ENCODE data around the gene EXOSC1. TPM values are rescaled to one million over a fixed set of nuclear protein-coding genes. Genes with fewer than 3 reads are reported as not detected.

EXOSC1 gene
- total RNA-seq, 1 donor from 2014 or later, result 27.1 TPM

DNA sequence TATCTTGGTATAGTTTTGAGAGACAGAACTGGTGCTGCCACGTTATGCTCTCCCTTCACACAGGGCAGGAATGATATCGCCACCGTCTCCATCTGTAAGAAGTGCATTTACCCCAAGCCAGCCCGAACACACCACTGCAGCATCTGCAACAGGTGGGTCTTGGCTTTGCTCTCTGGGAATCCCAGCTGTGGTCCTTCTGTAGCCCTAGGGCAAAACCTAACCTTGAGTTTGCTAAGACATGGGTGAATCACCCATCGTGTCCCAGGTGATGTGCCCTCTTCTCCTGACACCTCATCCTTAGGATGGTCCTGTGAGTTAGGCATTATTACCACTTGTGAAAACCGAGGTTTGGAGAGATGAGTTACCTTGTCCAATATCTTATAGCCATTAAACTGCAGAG, 6.5 kb upstream of the EXOSC1 start:
- no peak overlapping the region for H3K27ac Mint-ChIP-seq (ENCODE audit: unreplicated experiment)

GRCh38 chr10:97451605-97452004, 5.8 kb upstream of the EXOSC1 start:
- Mint-ChIP-seq H3K27ac (ENCODE audit: unreplicated experiment) (no peak overlapping the region), H3K4me1 (ENCODE audit: low read depth, unreplicated experiment) (peaks cover 5% of the 10 kb centered on the region), H3K27me3 (ENCODE audit: unreplicated experiment) (peaks cover 12% of the 10 kb centered on the region), H3K9me3 (ENCODE audit: unreplicated experiment) (peaks cover 5% of the 10 kb centered on the region), H3K4me3 (ENCODE audit: unreplicated experiment) (no peak overlapping the region), H3K36me3 (ENCODE audit: unreplicated experiment) (peaks cover 8% of the 10 kb centered on the region)
- TF ChIP-seq, protein P1, sequence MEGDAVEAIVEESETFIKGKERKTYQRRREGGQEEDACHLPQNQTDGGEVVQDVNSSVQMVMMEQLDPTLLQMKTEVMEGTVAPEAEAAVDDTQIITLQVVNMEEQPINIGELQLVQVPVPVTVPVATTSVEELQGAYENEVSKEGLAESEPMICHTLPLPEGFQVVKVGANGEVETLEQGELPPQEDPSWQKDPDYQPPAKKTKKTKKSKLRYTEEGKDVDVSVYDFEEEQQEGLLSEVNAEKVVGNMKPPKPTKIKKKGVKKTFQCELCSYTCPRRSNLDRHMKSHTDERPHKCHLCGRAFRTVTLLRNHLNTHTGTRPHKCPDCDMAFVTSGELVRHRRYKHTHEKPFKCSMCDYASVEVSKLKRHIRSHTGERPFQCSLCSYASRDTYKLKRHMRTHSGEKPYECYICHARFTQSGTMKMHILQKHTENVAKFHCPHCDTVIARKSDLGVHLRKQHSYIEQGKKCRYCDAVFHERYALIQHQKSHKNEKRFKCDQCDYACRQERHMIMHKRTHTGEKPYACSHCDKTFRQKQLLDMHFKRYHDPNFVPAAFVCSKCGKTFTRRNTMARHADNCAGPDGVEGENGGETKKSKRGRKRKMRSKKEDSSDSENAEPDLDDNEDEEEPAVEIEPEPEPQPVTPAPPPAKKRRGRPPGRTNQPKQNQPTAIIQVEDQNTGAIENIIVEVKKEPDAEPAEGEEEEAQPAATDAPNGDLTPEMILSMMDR (IDR thresholded peaks at IDR 0.05; ENCODE audit: partially characterized antibody, unreplicated experiment), result no peak
- no peak for DNase-seq

More for the DNA sequence above, 6.5 kb upstream of the EXOSC1 start:
- TF ChIP-seq, protein P1 (IDR thresholded peaks at IDR 0.05; ENCODE audit: partially characterized antibody, unreplicated experiment), result no peak
- peaks cover 8% of the 10 kb centered on the region for H3K36me3 Mint-ChIP-seq (ENCODE audit: unreplicated experiment)
- DNase-seq, result no peak
- H3K4me1 Mint-ChIP-seq (ENCODE audit: low read depth, unreplicated experiment), result peaks cover 5% of the 10 kb centered on the region
- H3K4me3 Mint-ChIP-seq (ENCODE audit: unreplicated experiment), result no peak overlapping the region
- H3K27me3 Mint-ChIP-seq (ENCODE audit: unreplicated experiment), result peaks cover 12% of the 10 kb centered on the region
- H3K9me3 Mint-ChIP-seq (ENCODE audit: unreplicated experiment), result peaks cover 7% of the 10 kb centered on the region

DNA sequence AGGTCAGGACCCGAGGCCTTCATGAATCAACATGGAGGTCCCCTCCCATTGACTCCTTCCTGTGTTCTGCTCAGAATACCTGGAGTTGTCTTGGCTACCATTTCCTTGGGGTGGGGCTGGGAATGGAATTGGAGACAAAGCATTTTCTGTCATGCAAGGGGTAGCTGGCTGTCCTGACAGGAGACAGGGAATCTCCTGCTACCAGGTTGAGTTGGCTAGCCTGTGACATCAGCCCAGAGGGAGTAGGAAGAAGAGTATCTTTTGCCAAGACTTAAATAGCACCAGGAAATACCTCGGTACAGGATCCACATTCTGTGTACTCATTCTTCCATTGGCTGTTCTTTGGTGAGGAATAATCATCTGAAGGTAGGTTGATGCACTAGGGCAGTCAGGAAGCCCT, 5.0 kb upstream of the EXOSC1 start:
- H3K9me3 Mint-ChIP-seq (ENCODE audit: unreplicated experiment), result peaks cover 2% of the 10 kb centered on the region
- no peak for DNase-seq
- H3K27me3 Mint-ChIP-seq (ENCODE audit: unreplicated experiment), result peaks cover 12% of the 10 kb centered on the region
- peak overlapping the region; percentile 1 for H3K4me3 Mint-ChIP-seq (ENCODE audit: unreplicated experiment)
- H3K36me3 Mint-ChIP-seq (ENCODE audit: unreplicated experiment), result peaks cover 8% of the 10 kb centered on the region
- no peak overlapping the region for H3K27ac Mint-ChIP-seq (ENCODE audit: unreplicated experiment)
- TF ChIP-seq, protein P1 (IDR thresholded peaks at IDR 0.05; ENCODE audit: partially characterized antibody, unreplicated experiment), result no peak
- peaks cover 5% of the 10 kb centered on the region for H3K4me1 Mint-ChIP-seq (ENCODE audit: low read depth, unreplicated experiment)

DNA sequence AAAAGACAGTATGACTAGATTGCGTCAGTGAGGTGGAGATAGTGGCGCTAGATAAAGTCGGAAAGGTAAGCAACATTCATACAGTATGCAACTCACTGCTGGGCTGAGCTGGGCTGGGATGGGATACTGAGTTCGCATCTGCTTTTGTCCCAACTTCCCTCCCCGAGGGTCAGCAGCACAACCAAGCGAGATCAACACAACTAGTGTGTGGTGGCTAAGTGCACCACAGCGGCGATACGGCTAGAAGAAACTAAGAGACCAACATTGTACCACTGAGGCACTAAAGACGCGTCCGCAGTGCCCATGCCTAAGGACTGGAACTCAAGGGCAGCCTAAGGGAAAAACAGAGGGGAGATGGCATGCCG, 467 bp downstream of the EXOSC1 start:
- H3K27ac Mint-ChIP-seq (ENCODE audit: unreplicated experiment), result peak overlapping the region; percentile 90
- TF ChIP-seq, protein P1 (IDR thresholded peaks at IDR 0.05; ENCODE audit: partially characterized antibody, unreplicated experiment), result no peak
- no peaks in the 10 kb centered on the region for H3K36me3 Mint-ChIP-seq (ENCODE audit: unreplicated experiment)
- peaks cover 9% of the 10 kb centered on the region for H3K4me1 Mint-ChIP-seq (ENCODE audit: low read depth, unreplicated experiment)
- H3K9me3 Mint-ChIP-seq (ENCODE audit: unreplicated experiment), result peaks cover 3% of the 10 kb centered on the region
- no peaks in the 10 kb centered on the region for H3K27me3 Mint-ChIP-seq (ENCODE audit: unreplicated experiment)
- DNase-seq, result no peak
- peak overlapping the region; percentile 95 for H3K4me3 Mint-ChIP-seq (ENCODE audit: unreplicated experiment)

- Mint-ChIP-seq H3K9me3 (ENCODE audit: unreplicated experiment) (peaks cover 3% of the 10 kb centered on the region), H3K27me3 (ENCODE audit: unreplicated experiment) (no peaks in the 10 kb centered on the region), H3K4me1 (ENCODE audit: low read depth, unreplicated experiment) (peaks cover 9% of the 10 kb centered on the region), H3K4me3 (ENCODE audit: unreplicated experiment) (no peak overlapping the region), H3K27ac (ENCODE audit: unreplicated experiment) (no peak overlapping the region), H3K36me3 (ENCODE audit: unreplicated experiment) (no peaks in the 10 kb centered on the region)
- DNase-seq, result no peak
- TF ChIP-seq, protein P1 (IDR thresholded peaks at IDR 0.05; ENCODE audit: partially characterized antibody, unreplicated experiment), result no peak
Measured at GRCh38 chr10:97444212-97444611, 1.6 kb downstream of the EXOSC1 start.
